ENCODE measurements around the gene SH3GL2. TPM values are rescaled to one million over a fixed set of nuclear protein-coding genes. Genes with fewer than 3 reads are reported as not detected.

The SH3GL2 gene
- total and polyA plus RNA-seq, 2 donors (not counting 1 experiment from before 2014, with no cell fraction given): not detected

DNA sequence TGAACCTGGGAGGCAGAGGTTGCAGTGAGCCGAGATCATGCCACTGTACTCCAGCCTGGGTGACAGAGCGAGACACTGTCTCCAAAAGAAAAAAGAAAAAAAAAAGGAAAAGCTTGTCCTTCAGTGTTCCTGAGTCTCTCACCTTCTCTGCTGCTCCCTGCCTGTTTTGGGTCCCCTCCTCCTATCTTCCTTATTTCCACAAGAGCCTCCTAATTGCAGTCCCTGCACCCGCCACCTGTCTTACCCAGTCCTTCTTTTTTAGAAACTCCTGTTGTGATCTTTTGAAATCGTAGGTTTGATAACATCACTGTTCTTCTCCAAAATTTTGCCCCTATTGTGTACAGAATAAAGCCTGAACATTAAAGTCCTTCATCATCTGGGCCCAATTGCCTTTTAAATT lies 234.9 kb downstream of the SH3GL2 start:
- intact Hi-C loops (cut with micrococcal nuclease): no loop called here
- CTCF ChIA-PET: interaction anchor here (2.6 kb wide), 1 partner anchor 9 kb away, joined by 7 read pairs; no protein-coding TSS in a partner anchor
- TF ChIP-seq, protein P1, sequence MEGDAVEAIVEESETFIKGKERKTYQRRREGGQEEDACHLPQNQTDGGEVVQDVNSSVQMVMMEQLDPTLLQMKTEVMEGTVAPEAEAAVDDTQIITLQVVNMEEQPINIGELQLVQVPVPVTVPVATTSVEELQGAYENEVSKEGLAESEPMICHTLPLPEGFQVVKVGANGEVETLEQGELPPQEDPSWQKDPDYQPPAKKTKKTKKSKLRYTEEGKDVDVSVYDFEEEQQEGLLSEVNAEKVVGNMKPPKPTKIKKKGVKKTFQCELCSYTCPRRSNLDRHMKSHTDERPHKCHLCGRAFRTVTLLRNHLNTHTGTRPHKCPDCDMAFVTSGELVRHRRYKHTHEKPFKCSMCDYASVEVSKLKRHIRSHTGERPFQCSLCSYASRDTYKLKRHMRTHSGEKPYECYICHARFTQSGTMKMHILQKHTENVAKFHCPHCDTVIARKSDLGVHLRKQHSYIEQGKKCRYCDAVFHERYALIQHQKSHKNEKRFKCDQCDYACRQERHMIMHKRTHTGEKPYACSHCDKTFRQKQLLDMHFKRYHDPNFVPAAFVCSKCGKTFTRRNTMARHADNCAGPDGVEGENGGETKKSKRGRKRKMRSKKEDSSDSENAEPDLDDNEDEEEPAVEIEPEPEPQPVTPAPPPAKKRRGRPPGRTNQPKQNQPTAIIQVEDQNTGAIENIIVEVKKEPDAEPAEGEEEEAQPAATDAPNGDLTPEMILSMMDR (IDR thresholded peaks at IDR 0.05): no peak
- no peak for TF ChIP-seq EZH2 (IDR thresholded peaks at IDR 0.05; ENCODE audit: borderline replicate concordance, insufficient read depth, low read depth, low read length, poor library complexity, severe bottlenecking)
- ATAC-seq (ENCODE audit: low read depth) (no peak), DNase-seq (no peak)
- no peak overlapping the region for H3K4me3 ChIP-seq (ENCODE audit: control extremely low read depth in 1 of 5, extremely low read depth in 1 of 5, insufficient read depth in 1 of 5, low read depth in 2 of 5, low read length in 4 of 5)
- no peaks in the 10 kb centered on the region for H3K4me1 Mint-ChIP-seq
- no peaks in the 10 kb centered on the region for H3K27me3 ChIP-seq (replicated peaks in 1 of 4; ENCODE audit: control extremely low read depth in 1 of 4, control insufficient read depth in 3 of 4, insufficient read depth in 4 of 4, low read length in 3 of 4)
- H3K9ac ChIP-seq (ENCODE audit: low read length): no peak overlapping the region
- no peak overlapping the region for H3K4me3 Mint-ChIP-seq
- POLR2A ChIA-PET: no interaction called here
- no peak overlapping the region for H3K4me2 ChIP-seq (replicated peaks; ENCODE audit: low read depth, low read length, poor library complexity, severe bottlenecking)
- H3K9me3 ChIP-seq (ENCODE audit: control extremely low read depth in 1 of 3, control insufficient read depth in 2 of 3, insufficient read depth in 1 of 3, low read length in 2 of 3): no peaks in the 10 kb centered on the region
- H3K27ac ChIP-seq (ENCODE audit: low read length in 2 of 2): no peak overlapping the region
- H3K79me2 ChIP-seq (ENCODE audit: control insufficient read depth, insufficient read depth, low read length): no peaks in the 10 kb centered on the region
- no peaks in the 10 kb centered on the region for H3K9me3 Mint-ChIP-seq (ENCODE audit: insufficient read depth)
- no peak overlapping the region for H3K27ac Mint-ChIP-seq
- no peaks in the 10 kb centered on the region for H3K27me3 Mint-ChIP-seq
- H3K4me1 ChIP-seq (ENCODE audit: control insufficient read depth in 2 of 2, insufficient read depth in 2 of 2, low read length in 2 of 2): no peaks in the 10 kb centered on the region
- no peaks in the 10 kb centered on the region for H3K36me3 ChIP-seq (replicated peaks in 1 of 2; ENCODE audit: control extremely low read depth in 1 of 2, control insufficient read depth in 1 of 2, extremely low read depth in 1 of 2, insufficient read depth in 2 of 2, low read length in 1 of 2)
- whole genome bisulfite sequencing (ENCODE audit: insufficient coverage): 83% methylated on average over 3 of the region's 4 CpGs
- no peak overlapping the region for H2AFZ ChIP-seq (ENCODE audit: insufficient read depth, low read depth, low read length, poor library complexity, severe bottlenecking)
- H4K20me1 ChIP-seq (ENCODE audit: control insufficient read depth, insufficient read depth, low read length, poor library complexity, severe bottlenecking): no peaks in the 10 kb centered on the region

DNA sequence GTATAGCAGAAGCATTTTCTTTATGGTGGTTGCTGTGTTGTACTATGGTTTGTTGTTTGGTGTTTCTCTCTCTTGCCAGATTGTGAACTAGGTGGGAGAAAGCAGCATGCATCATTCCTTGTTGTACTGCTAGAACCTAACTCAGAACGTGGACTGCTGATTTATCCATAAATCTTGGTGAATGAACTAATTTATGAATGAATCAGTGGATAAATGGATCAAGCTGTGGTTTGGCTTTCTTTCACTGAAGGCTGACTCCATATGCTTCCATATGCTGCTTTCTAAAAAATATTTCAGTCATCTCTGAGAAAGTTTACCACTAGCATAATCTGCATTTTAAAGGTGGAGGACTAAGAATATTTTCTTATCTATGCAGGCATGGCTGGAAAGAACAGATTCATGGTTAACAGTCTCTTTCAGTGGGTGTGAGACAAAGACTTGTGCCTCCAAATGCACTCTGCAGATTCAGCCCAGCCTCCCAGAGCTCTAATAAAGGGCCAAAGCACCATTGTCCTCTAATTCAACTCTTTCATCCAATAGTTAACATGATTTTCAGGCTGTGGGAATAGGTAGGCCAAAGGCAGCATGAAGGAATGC lies 237.7 kb downstream of the SH3GL2 start:
- no CpG with 5 or more reads among the region's 1 CpG for WGBS (ENCODE audit: insufficient coverage)
- no peaks in the 10 kb centered on the region for H3K27me3 Mint-ChIP-seq

More for the DNA sequence above, 237.7 kb downstream of the SH3GL2 start:
- H3K36me3 ChIP-seq (replicated peaks in 1 of 2; ENCODE audit: control extremely low read depth in 1 of 2, control insufficient read depth in 1 of 2, extremely low read depth in 1 of 2, insufficient read depth in 2 of 2, low read length in 1 of 2): no peaks in the 10 kb centered on the region
- H3K4me1 Mint-ChIP-seq: no peaks in the 10 kb centered on the region
- intact Hi-C loops (cut with micrococcal nuclease): no loop called here
- ChIA-PET CTCF (no interaction called here), POLR2A (no interaction called here)
- H3K9ac ChIP-seq (ENCODE audit: low read length): no peak overlapping the region
- DNase-seq (no peak), ATAC-seq (ENCODE audit: low read depth) (no peak)
- no peaks in the 10 kb centered on the region for H3K27me3 ChIP-seq (replicated peaks in 1 of 4; ENCODE audit: control extremely low read depth in 1 of 4, control insufficient read depth in 3 of 4, insufficient read depth in 4 of 4, low read length in 3 of 4)
- no peaks in the 10 kb centered on the region for H3K4me1 ChIP-seq (ENCODE audit: control insufficient read depth in 2 of 2, insufficient read depth in 2 of 2, low read length in 2 of 2)
- no peak overlapping the region for H3K4me3 Mint-ChIP-seq
- no peaks in the 10 kb centered on the region for H3K9me3 ChIP-seq (ENCODE audit: control extremely low read depth in 1 of 3, control insufficient read depth in 2 of 3, insufficient read depth in 1 of 3, low read length in 2 of 3)
- no peaks in the 10 kb centered on the region for H3K9me3 Mint-ChIP-seq (ENCODE audit: insufficient read depth)
- H2AFZ ChIP-seq (ENCODE audit: insufficient read depth, low read depth, low read length, poor library complexity, severe bottlenecking): no peak overlapping the region
- no peak for TF ChIP-seq EZH2 (IDR thresholded peaks at IDR 0.05; ENCODE audit: borderline replicate concordance, insufficient read depth, low read depth, low read length, poor library complexity, severe bottlenecking)
- H3K27ac ChIP-seq (ENCODE audit: low read length in 2 of 2): no peak overlapping the region
- no peaks in the 10 kb centered on the region for H3K79me2 ChIP-seq (ENCODE audit: control insufficient read depth, insufficient read depth, low read length)
- H4K20me1 ChIP-seq (ENCODE audit: control insufficient read depth, insufficient read depth, low read length, poor library complexity, severe bottlenecking): no peaks in the 10 kb centered on the region
- H3K4me2 ChIP-seq (replicated peaks; ENCODE audit: low read depth, low read length, poor library complexity, severe bottlenecking): no peak overlapping the region
- H3K27ac Mint-ChIP-seq: no peak overlapping the region
- no peak overlapping the region for H3K4me3 ChIP-seq (ENCODE audit: control extremely low read depth in 1 of 5, extremely low read depth in 1 of 5, insufficient read depth in 1 of 5, low read depth in 2 of 5, low read length in 4 of 5)
